CD4-positive, alpha-beta T cell treated with Interleukin-15 for 4 hours (primary cell): ENCODE results near the gene CSAD.
A peak's percentile ranks its signal among the peaks of the same experiment; 100 is the strongest.
"Not testable (repeated sequence)": the region's sequence is repeated elsewhere in the genome, so short reads cannot be mapped to it uniquely, and the experiment has no call there.

Experiments used
- DNase-seq: peaks from one replicate; pipeline ENCODE4 v3.0.0-alpha.2; 2020; ENCODE audit warnings: low spot score

The CSAD gene

GRCh38 chr12:53179687-53180219 is 972 bp downstream of the CSAD start:
- no peak for DNase-seq

GRCh38 chr12:53178803-53179202 is 1.9 kb downstream of the CSAD start:
- DNase-seq: not testable (repeated sequence)

- DNase-seq: not testable (repeated sequence)
Observed at GRCh38 chr12:53177447-53177846, 3.3 kb downstream of the CSAD start.

- DNase-seq: no peak
Observed at GRCh38 chr12:53176750-53177149, 4.0 kb downstream of the CSAD start.

DNA sequence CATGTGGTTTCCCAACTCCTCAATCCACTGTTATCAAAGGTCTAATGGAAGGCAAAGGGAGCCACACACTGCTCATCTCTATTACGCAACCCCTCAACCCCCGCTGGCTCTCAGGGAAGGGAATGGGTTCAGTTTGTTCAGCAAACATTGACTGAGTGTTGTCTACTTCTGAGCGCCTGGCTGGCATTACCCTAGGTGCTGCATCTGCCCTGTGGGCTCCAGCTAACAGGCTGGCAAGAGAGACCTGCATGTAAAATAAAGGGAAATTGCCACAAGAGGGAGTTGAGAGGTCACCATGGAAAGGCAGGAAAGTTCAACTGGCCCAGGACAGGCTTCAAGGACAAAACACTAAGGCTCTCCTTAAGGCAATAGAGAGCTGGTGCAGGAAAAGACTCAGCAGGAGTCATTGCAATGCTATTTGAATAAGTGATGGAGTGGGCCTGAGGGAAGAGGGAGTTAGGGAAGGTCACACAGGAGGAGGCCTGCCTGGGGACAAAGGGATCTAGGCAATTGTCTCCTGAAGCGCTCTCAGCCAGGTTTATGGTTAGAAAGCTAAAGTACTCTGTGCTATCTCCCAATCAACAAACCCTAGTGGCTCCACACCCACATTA is 5.7 kb downstream of the CSAD start:
- peak; percentile 21 for DNase-seq

GRCh38 chr12:53173085-53173715 is 7.5 kb downstream of the CSAD start:
- no peak for DNase-seq

- DNase-seq: no peak
Observed at GRCh38 chr12:53172352-53172751, 8.4 kb downstream of the CSAD start.

GRCh38 chr12:53171725-53172329 is 8.9 kb downstream of the CSAD start:
- no peak for DNase-seq

DNA sequence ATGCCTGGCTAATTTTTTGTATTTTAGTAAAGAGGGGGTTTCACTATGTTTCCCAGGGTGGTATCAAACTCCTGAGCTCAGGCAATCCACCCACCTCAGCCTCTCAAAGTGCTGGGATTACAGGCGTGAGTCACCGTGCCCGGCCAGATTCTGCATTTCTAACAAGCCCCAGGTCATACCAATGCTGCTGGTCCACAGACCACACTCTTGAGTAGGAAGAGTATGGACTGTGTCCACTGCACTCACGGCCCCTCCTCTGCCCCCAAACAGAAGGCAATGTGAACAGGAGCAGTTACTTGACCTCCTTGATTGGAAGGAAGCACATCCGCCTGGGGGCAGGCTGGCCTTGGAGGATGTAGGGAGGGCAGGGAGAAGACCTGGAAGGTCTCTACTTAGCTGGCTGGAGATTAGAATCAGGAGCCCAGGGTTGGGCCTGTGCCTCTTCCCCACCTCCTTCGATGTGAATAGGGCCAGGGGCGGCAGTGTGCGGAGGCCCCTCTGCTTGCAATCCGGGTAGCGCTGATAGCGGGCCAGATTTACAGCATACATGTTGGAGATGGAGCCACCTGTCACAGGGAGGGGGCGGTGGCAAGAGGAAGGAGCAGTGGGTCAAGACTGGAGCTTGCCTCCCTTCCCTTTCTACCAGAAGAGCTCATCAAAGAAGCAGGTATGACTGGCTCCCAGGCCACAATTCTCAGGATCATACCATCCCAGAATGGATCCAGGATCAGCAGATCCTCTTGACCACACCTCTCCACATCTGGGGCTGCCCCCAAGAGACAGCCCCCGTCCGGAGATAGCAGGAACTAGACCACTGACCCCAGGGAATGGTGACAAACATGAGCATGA is 9.6 kb downstream of the CSAD start:
- no peak for DNase-seq

DNA sequence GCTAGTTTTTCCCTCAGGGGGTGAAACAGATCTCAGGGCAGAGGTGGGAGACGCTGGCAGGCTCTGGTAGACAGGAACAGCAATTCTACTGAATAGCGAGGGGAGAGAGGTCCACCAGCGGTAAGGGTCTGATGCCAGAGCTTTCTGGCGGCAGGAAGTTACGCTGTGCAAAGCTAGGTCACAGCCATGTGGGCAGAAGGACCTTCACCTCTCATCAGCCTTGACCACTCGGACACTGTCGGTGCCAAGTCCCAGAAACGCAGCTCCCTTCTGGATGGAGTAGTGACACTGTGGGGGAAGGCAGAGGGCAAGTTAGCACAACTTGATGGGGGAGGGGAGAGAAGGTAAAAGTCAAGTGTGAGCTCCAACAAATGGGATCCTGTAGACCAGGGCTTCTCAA is 10.5 kb downstream of the CSAD start:
- DNase-seq: no peak

GRCh38 chr12:53169644-53170043 is 11.1 kb downstream of the CSAD start:
- DNase-seq: no peak

DNA sequence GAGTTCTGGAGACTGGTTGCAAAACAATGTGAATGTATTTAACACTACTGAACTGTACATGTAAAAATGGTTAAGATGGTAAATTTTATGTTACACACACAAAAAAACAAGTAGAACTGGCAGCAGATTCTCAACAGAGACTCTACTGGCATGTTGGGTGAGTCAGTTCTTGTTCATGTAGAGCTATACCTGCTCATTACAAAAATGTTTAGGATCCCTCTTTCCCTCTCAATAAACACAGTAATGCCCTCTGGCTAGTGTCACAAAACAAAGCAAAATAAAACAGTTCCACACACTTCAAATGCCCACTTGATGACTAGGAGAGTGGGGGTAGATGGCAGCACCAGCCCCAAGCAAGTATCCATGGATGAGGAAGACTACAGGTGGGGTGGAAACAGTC is 13.9 kb downstream of the CSAD start:
- DNase-seq: no peak

DNA sequence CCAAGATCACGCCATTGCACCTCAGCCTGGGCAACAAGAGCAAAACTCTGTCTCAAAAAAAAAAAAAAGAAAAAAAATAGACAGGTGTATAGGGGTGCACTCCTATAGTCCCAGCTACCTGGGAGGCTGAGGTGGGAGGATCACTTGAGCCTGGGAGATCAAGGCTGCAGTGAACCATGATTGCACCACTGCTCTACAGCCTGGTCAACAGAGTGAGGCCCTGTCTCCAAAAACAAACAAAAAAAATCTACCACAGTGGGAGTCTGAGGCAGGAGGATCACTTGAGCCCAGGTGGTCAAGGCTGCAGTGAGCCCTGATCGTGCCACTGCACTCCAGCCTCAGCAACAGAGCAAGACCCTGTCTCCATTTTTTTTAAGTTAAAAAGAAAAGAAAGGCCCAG is 17.7 kb downstream of the CSAD start:
- DNase-seq: not testable (repeated sequence)

GRCh38 chr12:53161119-53161911 is 19.4 kb downstream of the CSAD start:
- no peak for DNase-seq

DNA sequence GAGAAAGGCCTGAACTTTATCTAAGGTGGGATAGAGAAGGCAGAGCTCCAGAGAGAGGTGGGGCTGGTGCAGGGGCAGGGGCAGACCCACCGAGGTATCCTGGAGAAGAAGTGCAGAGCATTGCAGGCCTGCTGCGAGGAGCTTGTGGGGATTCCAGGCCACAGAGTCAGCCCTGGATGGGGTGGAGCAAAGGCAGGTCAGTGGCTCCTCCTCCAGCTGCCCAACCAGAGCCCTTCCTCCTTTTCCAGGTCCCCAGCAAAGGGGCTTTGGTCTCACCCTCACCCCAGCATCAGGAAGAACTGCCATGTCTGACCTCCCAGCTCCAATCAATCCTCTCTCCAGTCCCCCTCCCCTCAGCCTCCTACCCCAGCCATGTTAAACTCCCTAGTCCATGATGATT is 20.1 kb downstream of the CSAD start:
- DNase-seq: no peak

- DNase-seq: no peak
Observed at GRCh38 chr12:53160000-53160399, 20.7 kb downstream of the CSAD start.

DNA sequence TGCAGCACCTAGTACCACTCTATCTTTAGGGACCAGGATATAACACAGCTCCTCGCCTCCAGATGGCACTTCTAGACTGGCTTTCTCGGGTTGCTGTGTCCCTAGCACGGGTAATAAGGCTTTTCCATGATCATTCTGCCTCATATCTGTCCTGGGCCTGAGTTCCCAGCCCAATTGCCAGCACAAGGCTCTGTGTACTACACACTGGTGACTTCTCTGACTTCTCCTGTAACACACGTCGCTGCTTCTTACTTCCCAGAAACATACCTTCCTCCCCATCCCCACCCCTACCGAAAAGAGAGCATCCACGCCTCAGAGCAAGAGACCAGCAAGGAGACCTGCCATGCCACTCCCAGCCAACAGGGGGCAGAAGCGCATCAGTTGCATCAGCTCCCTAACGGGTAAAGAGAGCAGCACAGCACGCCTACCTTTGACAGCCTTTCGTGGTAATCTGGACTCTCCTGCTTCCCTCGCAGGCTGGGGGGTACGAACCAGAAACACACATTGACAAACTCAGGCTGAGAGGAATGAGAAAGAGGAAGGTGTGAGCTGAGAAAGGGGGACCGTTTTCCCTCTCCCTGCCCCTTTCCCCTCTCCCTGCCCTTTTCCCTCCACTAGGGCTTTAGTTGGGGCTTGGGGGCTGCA is 21.4 kb downstream of the CSAD start:
- DNase-seq: peak; percentile 93

- no peak for DNase-seq
Observed at GRCh38 chr12:53152390-53152789, 28.3 kb downstream of the CSAD start.

GRCh38 chr12:53151039-53151438 is 29.7 kb downstream of the CSAD start:
- no peak for DNase-seq

- no peak for DNase-seq
Observed at GRCh38 chr12:53147653-53148052, 33.1 kb downstream of the CSAD start.

DNA sequence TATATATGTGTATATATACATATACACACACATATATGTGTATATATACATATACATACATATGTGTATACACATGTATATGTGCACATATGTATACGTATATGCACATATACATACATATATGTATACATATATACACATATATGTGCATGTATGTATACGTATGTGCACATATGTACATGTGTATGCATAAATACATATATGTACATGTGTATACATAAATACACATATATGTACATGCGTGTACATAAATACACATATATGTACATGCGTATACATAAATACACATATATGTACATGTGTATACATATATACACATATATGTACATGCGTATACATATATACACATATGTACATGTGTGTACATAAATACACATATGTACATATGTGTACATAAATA is 33.5 kb downstream of the CSAD start:
- no peak for DNase-seq
